ENCODE results near the gene TRUB2. TPM values are rescaled to one million over a fixed set of nuclear protein-coding genes. Genes with fewer than 3 reads are reported as not detected.

Gene TRUB2
- total and polyA plus RNA-seq, 2 of the 13 experiments (the other 11 are each of a cell fraction or from before 2014, with no cell fraction given) = 22.3 to 41.2 TPM

GRCh38 chr9:128257907-128258306 is 64.3 kb downstream of the TRUB2 start:
- H3K9ac ChIP-seq (ENCODE audit: insufficient read depth, low read depth, low read length) = no peak overlapping the region
- TF ChIP-seq NFIC (IDR thresholded peaks at IDR 0.05; ENCODE audit: low read length) (no peak), THYN1 (CRISPR knock-in tag; IDR thresholded peaks at IDR 0.05; ENCODE audit: borderline replicate concordance, low read depth) (no peak), ZNF501 (CRISPR knock-in tag; IDR thresholded peaks at IDR 0.05) (no peak), ZNF775 (CRISPR knock-in tag; IDR thresholded peaks at IDR 0.05; ENCODE audit: borderline replicate concordance) (no peak), ZBTB4 (CRISPR knock-in tag; IDR thresholded peaks at IDR 0.05; ENCODE audit: borderline replicate concordance) (no peak), TOPORS (CRISPR knock-in tag; IDR thresholded peaks at IDR 0.05) (no peak), ZBTB34 (CRISPR knock-in tag; IDR thresholded peaks at IDR 0.05) (no peak)
- H3K4me3 ChIP-seq (replicated peaks in 1 of 3; ENCODE audit: insufficient read depth in 1 of 3, low read depth in 2 of 3, low read length in 3 of 3) = no peak overlapping the region
- 94% methylated on average over 6 of the region's 11 CpGs for WGBS (ENCODE audit: low lambda C conversion rate)
- ChIA-PET POLR2A (no interaction called here), CTCF (ENCODE audit: low intra/inter-chr PET ratio, low total read pairs) (no interaction called here)
- no peak for FAIRE-seq
- no peak overlapping the region for H3K27ac ChIP-seq (ENCODE audit: extremely low read length, insufficient read depth, low read length)
- no peak for DNase-seq (ENCODE audit: low spot score)
- H3K27me3 ChIP-seq (ENCODE audit: control insufficient read depth in 1 of 2, insufficient read depth in 2 of 2, low read length in 2 of 2) = no peaks in the 10 kb centered on the region
- no peak overlapping the region for H3K4me2 ChIP-seq (ENCODE audit: low read depth, low read length)
- no peak overlapping the region for H2AFZ ChIP-seq (ENCODE audit: low read length)
- in situ Hi-C loops (cut with HindIII; ENCODE audit: extremely low pct_ligation_motif_present, low pct_unique_long_range_greater_than_20kb) = no loop called here
- no peaks in the 10 kb centered on the region for H3K9me3 ChIP-seq (ENCODE audit: low read length)
- no TSS peak for BruUV-seq (replicated peaks)
- intact Hi-C loops (cut with micrococcal nuclease; ENCODE audit: unreplicated experiment) = no loop called here
- no peaks in the 10 kb centered on the region for H3K79me2 ChIP-seq (ENCODE audit: insufficient read depth, low read length)
- ATAC-seq = no peak
- peaks cover 11% of the 10 kb centered on the region for H3K4me1 ChIP-seq (ENCODE audit: insufficient read depth, low read length)
- H3K36me3 ChIP-seq (replicated peaks in 1 of 2; ENCODE audit: control insufficient read depth in 1 of 2, insufficient read depth in 2 of 2, low read length in 2 of 2) = peaks cover 27 to 58% of the 10 kb centered on the region in 2 experiments; a peak in 4 of 5 replicates
- H4K20me1 ChIP-seq (ENCODE audit: insufficient read depth, low read length) = no peaks in the 10 kb centered on the region
